HCT116 (cell line): ENCODE results near the gene GNB1. TPM values are rescaled to one million over a fixed set of nuclear protein-coding genes. Genes with fewer than 3 reads are reported as not detected.
"Not testable (repeated sequence)": the region's sequence is repeated elsewhere in the genome, so short reads cannot be mapped to it uniquely, and the experiment has no call there.

Source experiments
- ATAC-seq: fragments of 200-7000 bp; cut with Tn5 transposase; 2 replicates; pipeline ENCODE4 v1.9.1; 2020; ENCODE audit warnings: mild to moderate bottlenecking, moderate library complexity
- BruUV-seq: library from RNA; stranded (reverse); fragments of 400-500 nt; replicated peaks from 2 replicates; lab custom pipeline; 2021; lab: Mats Ljungman, UMichigan
- CTCF ChIA-PET: fragments of 300-600 bp; sonication (Branson Sonifier 250); formaldehyde crosslinking; loops from one replicate; lab custom pipeline; 2021; ENCODE audit warnings: antibody characterized with exemption; lab: Charles Lee
- POLR2A ChIA-PET: fragments of 300-600, 350-600 bp; sonication (Branson Sonifier 250); formaldehyde crosslinking; loops from one replicate; lab custom pipeline; 2021; ENCODE audit warnings: antibody characterized with exemption; lab: Charles Lee
- RAD21 ChIA-PET, 2 experiments: fragments of 300-600 bp; sonication (Branson Sonifier 250); formaldehyde crosslinking; loops; one replicate each; lab custom pipeline; 2023; ENCODE audit warnings: low total read pairs in 2 of 2; ENCODE audit not compliant: uncharacterized antibody in 2 of 2, unreplicated experiment in 2 of 2, low non-redundant PET in 1 of 2; lab: Charles Lee
- DNase-seq: peaks from one replicate; pipeline ENCODE4 v3.0.0-alpha.2; 2010; ENCODE audit warnings: low read depth, low spot score
- H2AFZ ChIP-seq: fragments of 200-600 bp; shearing (Covaris generic), sonication (generic); 2 replicates; pipeline ENCODE4 v1.6.1; 2017; ENCODE audit warnings: low read depth, mixed run types, mixed read lengths, antibody characterized with exemption, low read length; ENCODE audit not compliant: poor library complexity, severe bottlenecking
- H3K27ac ChIP-seq: 2 replicates; pipeline ENCODE4 v1.5.1; 2012; ENCODE audit warnings: low read depth, low read length
- H3K27me3 ChIP-seq: fragments of 200-600 bp; sonication (generic); 2 replicates; pipeline ENCODE4 v1.6.1; 2016; ENCODE audit warnings: mixed run types, low read length, mixed read lengths; ENCODE audit not compliant: insufficient read depth
- H3K36me3 ChIP-seq, 2 experiments: fragments of 200-500 bp in 1 of 2; fragments of 200-600 bp in 1 of 2; sonication (Bioruptor generic) in 1 of 2; sonication (generic) in 1 of 2; 2 replicates each; pipeline versions ENCODE4 v1.5.1 to v1.6.1; 2014 to 2016; ENCODE audit warnings: low read length in 2 of 2, inconsistent platforms in 1 of 2, mixed read lengths in 1 of 2, mixed run types in 1 of 2; ENCODE audit not compliant: insufficient read depth in 2 of 2, control insufficient read depth in 1 of 2
- H3K4me1 ChIP-seq, 2 experiments: fragments of 200-600 bp in 1 of 2; sonication (generic) in 1 of 2; 2 replicates each; pipeline versions ENCODE4 v1.5.1 to v1.6.1; 2012 to 2017; ENCODE audit warnings: low read length in 2 of 2, inconsistent platforms in 1 of 2, mild to moderate bottlenecking in 1 of 2, mixed read lengths in 1 of 2, mixed run types in 1 of 2, moderate library complexity in 1 of 2; ENCODE audit not compliant: insufficient read depth in 2 of 2, control insufficient read depth in 1 of 2
- H3K4me2 ChIP-seq: fragments of 200-600 bp; sonication (generic); 2 replicates; pipeline ENCODE4 v1.6.1; 2017; ENCODE audit warnings: mixed run types, low read length, mixed read lengths
- H3K4me3 ChIP-seq, 2 experiments: fragments of 200-600 bp in 1 of 2; sonication (generic) in 1 of 2; replicated peaks in 1 of 2; 2 replicates each; pipeline ENCODE4 v1.5.1; 2011 to 2016; ENCODE audit warnings: low read length in 2 of 2, control low read depth in 1 of 2, low read depth in 1 of 2, mild to moderate bottlenecking in 1 of 2, mixed read lengths in 1 of 2, mixed run types in 1 of 2
- H3K79me2 ChIP-seq: fragments of 200-600 bp; sonication (generic); 2 replicates; pipeline ENCODE4 v1.6.1; 2017; ENCODE audit warnings: mild to moderate bottlenecking, mixed run types, low read length, moderate library complexity, mixed read lengths; ENCODE audit not compliant: insufficient read depth
- H3K9ac ChIP-seq: fragments of 200-600 bp; sonication (generic); 2 replicates; pipeline ENCODE4 v1.6.1; 2016; ENCODE audit warnings: low read length, mixed read lengths
- H3K9me2 ChIP-seq: fragments of 200-600 bp; sonication (generic), shearing (Covaris generic); 2 replicates; pipeline ENCODE4 v1.6.1; 2017; ENCODE audit warnings: mixed run types, mild to moderate bottlenecking, moderate library complexity; ENCODE audit not compliant: insufficient read depth
- H3K9me3 ChIP-seq, 2 experiments: fragments of 200-500 bp in 1 of 2; fragments of 200-600 bp in 1 of 2; sonication (Bioruptor generic) in 1 of 2; sonication (generic) in 1 of 2; 2 replicates each; pipeline ENCODE4 v1.6.1; 2014 to 2017; ENCODE audit warnings: low read length in 2 of 2, mixed read lengths in 2 of 2, inconsistent platforms in 1 of 2, low read depth in 1 of 2, mild to moderate bottlenecking in 1 of 2, mixed run types in 1 of 2, moderate library complexity in 1 of 2; ENCODE audit not compliant: control insufficient read depth in 1 of 2, insufficient read depth in 1 of 2
- H4K20me1 ChIP-seq: fragments of 200-600 bp; sonication (generic), shearing (Covaris generic); 2 replicates; pipeline ENCODE4 v1.6.1; 2017; ENCODE audit warnings: mixed run types, mild to moderate bottlenecking, moderate library complexity; ENCODE audit not compliant: insufficient read depth
- EZH2phosphoT487 ChIP-seq: fragments of 200-600 bp; IDR thresholded peaks from 2 replicates; pipeline ENCODE4 v1.6.1; 2018; ENCODE audit warnings: antibody characterized with exemption, borderline replicate concordance
- JUND ChIP-seq: IDR thresholded peaks from 2 replicates; pipeline ENCODE4 v1.6.1; 2012
- RAD21 ChIP-seq: IDR thresholded peaks from 2 replicates; pipeline ENCODE4 v1.6.1; 2012; ENCODE audit warnings: low read depth, mild to moderate bottlenecking
- ZNF274 ChIP-seq: fragments of 200-500 bp; sonication (Bioruptor generic); IDR thresholded peaks from 2 replicates; pipeline ENCODE4 v1.6.1; 2014; ENCODE audit warnings: mild to moderate bottlenecking, low read depth, low read length, inconsistent platforms
- intact Hi-C: fragments of 100-400 bp; cut with micrococcal nuclease; formaldehyde crosslinking; loops from 2 replicates; pipeline ENCODE4 v1.10.0; 2022
- total RNA-seq: library from RNA; stranded (reverse); gene quantifications from one replicate; pipeline ENCODE4 v1.2.1, GENCODE V29; 2021; ENCODE audit not compliant: unreplicated experiment
- TF ChIP-seq, protein P1 (sequence below): IDR thresholded peaks from 2 replicates; pipeline ENCODE4 v1.6.1; 2012

GNB1 gene
- total RNA-seq, 1 experiment from 2014 or later = 371 TPM

DNA sequence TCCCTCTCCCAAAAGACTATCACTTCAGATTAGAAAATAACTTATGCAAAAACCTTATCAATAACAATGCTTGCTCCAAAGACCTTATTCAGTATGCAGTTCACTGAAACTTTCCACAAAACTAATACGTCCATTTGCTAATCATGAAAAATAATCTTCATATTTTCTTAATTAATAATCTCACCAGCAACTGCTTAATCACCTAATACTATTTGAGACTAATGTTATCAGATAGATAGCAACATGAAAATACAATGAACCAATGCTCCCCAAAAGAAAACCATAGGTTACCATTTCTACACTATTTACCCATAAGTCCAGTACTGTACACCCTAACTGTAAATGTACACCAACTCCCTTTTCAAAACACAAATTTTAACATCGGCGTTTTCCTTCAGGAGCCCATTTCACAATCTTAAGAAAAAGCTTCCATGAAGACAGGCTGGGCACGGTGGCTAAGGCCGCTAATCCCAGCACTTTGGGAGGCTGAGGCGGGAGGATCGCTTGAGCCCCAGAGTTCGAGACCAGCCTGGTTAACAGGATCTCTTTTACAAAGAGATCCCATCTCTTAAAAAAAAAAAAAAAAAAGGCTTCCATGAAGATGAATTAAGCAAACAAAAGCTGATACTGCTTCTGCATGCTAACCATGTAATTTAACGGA lies 1.7 kb downstream of the GNB1 start:
- H3K27me3 ChIP-seq = no peaks in the 10 kb centered on the region
- BruUV-seq = TSS peak; percentile 64
- peak overlapping the region; percentile 66 to 75 for H3K4me3 ChIP-seq
- H3K9me3 ChIP-seq = no peaks in the 10 kb centered on the region
- CTCF ChIA-PET = no interaction called here
- intact Hi-C loops = no loop called here
- H4K20me1 ChIP-seq = peaks cover 23% of the 10 kb centered on the region; the same call in 1 of the 2 replicates
- TF ChIP-seq ZNF274 = no peak
- TF ChIP-seq EZH2phosphoT487 = no peak
- TF ChIP-seq JUND = no peak
- TF ChIP-seq, protein P1, sequence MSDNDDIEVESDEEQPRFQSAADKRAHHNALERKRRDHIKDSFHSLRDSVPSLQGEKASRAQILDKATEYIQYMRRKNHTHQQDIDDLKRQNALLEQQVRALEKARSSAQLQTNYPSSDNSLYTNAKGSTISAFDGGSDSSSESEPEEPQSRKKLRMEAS = no peak
- TF ChIP-seq RAD21 = no peak
- H3K4me1 ChIP-seq = peaks cover 25 to 36% of the 10 kb centered on the region in 2 experiments
- peaks cover 60% of the 10 kb centered on the region for H3K79me2 ChIP-seq
- peak overlapping the region; percentile 82 for H3K4me2 ChIP-seq
- H3K36me3 ChIP-seq = no peaks in the 10 kb centered on the region; a peak in 1 of 4 replicates
- no peaks in the 10 kb centered on the region for H3K9me2 ChIP-seq
- POLR2A ChIA-PET = interaction anchor here (2.0 kb wide), 1 partner anchor 11 kb away, joined by 5 read pairs; no protein-coding TSS in a partner anchor
- H3K9ac ChIP-seq = peak overlapping the region; percentile 81
- H3K27ac ChIP-seq = peak overlapping the region; percentile 69
- DNase-seq (no peak), ATAC-seq (no peak)
- no peak overlapping the region for H2AFZ ChIP-seq
- RAD21 ChIA-PET = no interaction called here

DNA sequence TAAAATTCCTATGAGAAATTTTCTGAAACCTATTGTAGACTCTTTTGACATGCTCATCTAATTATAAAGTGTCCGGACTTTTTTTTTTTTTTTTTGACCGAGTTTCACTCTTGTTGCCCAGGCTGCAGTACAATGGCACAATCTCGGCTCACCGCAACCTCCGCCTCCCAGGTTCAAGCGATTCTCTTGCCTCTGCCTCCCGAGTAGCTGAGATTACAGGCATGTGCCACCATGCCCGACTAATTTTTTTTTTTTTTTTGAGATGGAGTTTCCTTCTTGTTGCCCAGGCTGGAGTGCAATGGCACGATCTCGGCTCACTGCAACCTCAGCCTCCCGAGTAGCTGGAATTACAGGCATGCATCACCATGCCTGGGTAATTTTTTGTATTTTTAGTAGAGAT lies 7.0 kb downstream of the GNB1 start:
- RAD21 ChIA-PET, H3K27ac ChIP-seq, ATAC-seq: not testable (repeated sequence)

More for the DNA sequence above, 7.0 kb downstream of the GNB1 start:
- Histone ChIP-seq H3K4me1 (peaks cover 11 to 13% of the 10 kb centered on the region in 2 experiments), H4K20me1 (peaks cover 26% of the 10 kb centered on the region), H3K79me2 (peaks cover 99% of the 10 kb centered on the region)
- H2AFZ ChIP-seq, DNase-seq, H3K27me3 ChIP-seq, H3K9me2 ChIP-seq, H3K36me3 ChIP-seq, H3K9ac ChIP-seq, H3K4me2 ChIP-seq, H3K9me3 ChIP-seq, intact Hi-C loops, CTCF ChIA-PET, H3K4me3 ChIP-seq, BruUV-seq: not testable (repeated sequence)
- POLR2A ChIA-PET = interaction anchor here (0.7 kb wide), 1 partner anchor 154 kb away, joined by 3 read pairs; no protein-coding TSS in a partner anchor
